ENCODE data around the gene KCNIP1. TPM values are rescaled to one million over a fixed set of nuclear protein-coding genes. Genes with fewer than 3 reads are reported as not detected.

The KCNIP1 gene
- total RNA-seq, 2 experiments from 2014 or later: not detected

GRCh38 chr5:170522211-170523141, 18.7 kb downstream of the KCNIP1 start:
- Mint-ChIP-seq H3K9me3 (no peaks in the 10 kb centered on the region), H3K4me1 (no peaks in the 10 kb centered on the region), H3K4me3 (no peak overlapping the region), H3K27ac (no peak overlapping the region), H3K27me3 (peaks cover 2% of the 10 kb centered on the region), H3K36me3 (ENCODE audit: low read depth) (no peaks in the 10 kb centered on the region)
- DNase-seq: no peak
- ChIA-PET POLR2A (no interaction called here), CTCF (no interaction called here)

DNA sequence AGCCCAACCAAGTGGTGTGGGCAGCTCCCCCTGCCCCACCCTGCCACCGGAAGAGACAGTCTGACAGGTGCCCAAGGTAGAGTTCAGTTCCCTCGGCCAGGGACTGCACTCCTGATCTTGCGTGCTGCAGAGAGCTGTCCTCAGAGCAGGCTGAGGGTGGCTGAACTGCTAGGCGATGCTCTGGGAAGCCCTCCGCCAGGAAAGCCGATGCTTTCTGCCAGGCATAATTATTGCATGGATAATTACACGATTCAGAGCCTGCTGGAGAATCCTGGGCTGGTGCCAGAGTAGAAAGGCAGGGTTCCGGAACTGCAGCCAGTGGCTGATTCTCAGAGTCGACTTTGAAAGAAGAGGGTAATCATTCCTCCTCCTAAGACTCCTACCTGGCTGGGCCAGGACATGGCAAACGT, 19.3 kb downstream of the KCNIP1 start:
- no peaks in the 10 kb centered on the region for H3K9me3 Mint-ChIP-seq
- CTCF ChIA-PET: no interaction called here
- H3K4me1 Mint-ChIP-seq: no peaks in the 10 kb centered on the region
- H3K36me3 Mint-ChIP-seq (ENCODE audit: low read depth): no peaks in the 10 kb centered on the region
- H3K27me3 Mint-ChIP-seq: peaks cover 2% of the 10 kb centered on the region
- no peak for DNase-seq
- no peak overlapping the region for H3K4me3 Mint-ChIP-seq
- POLR2A ChIA-PET: no interaction called here
- no peak overlapping the region for H3K27ac Mint-ChIP-seq

GRCh38 chr5:170523830-170524229, 20.0 kb downstream of the KCNIP1 start:
- Mint-ChIP-seq H3K27ac (no peak overlapping the region), H3K27me3 (peaks cover 2% of the 10 kb centered on the region), H3K4me1 (no peaks in the 10 kb centered on the region), H3K9me3 (no peaks in the 10 kb centered on the region), H3K4me3 (no peak overlapping the region), H3K36me3 (ENCODE audit: low read depth) (no peaks in the 10 kb centered on the region)
- POLR2A ChIA-PET: no interaction called here
- CTCF ChIA-PET: no interaction called here
- no peak for DNase-seq

DNA sequence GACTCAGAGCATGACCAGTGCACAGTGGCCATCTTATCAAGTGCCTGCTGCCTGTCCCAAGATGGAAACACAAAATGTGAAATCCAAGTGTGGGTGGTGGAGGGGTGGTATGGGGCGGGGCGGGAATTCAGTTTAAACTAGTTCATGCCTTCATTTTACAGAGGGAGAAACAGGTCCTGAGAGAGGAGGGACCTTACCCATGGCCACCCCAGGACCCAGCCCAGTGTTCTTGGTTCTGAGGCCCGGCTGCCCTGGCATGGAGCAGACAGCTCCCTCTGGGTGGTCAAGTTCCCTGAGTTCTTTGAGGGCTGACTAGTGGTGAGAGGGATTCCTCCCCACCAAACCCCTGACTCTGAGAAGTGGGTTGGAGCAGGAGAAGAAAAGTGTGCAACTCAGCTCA, 20.8 kb downstream of the KCNIP1 start:
- Mint-ChIP-seq H3K4me3 (no peak overlapping the region), H3K27ac (no peak overlapping the region), H3K9me3 (no peaks in the 10 kb centered on the region), H3K4me1 (no peaks in the 10 kb centered on the region), H3K27me3 (peaks cover 2% of the 10 kb centered on the region), H3K36me3 (ENCODE audit: low read depth) (no peaks in the 10 kb centered on the region)
- POLR2A ChIA-PET: no interaction called here
- DNase-seq: no peak
- CTCF ChIA-PET: no interaction called here

DNA sequence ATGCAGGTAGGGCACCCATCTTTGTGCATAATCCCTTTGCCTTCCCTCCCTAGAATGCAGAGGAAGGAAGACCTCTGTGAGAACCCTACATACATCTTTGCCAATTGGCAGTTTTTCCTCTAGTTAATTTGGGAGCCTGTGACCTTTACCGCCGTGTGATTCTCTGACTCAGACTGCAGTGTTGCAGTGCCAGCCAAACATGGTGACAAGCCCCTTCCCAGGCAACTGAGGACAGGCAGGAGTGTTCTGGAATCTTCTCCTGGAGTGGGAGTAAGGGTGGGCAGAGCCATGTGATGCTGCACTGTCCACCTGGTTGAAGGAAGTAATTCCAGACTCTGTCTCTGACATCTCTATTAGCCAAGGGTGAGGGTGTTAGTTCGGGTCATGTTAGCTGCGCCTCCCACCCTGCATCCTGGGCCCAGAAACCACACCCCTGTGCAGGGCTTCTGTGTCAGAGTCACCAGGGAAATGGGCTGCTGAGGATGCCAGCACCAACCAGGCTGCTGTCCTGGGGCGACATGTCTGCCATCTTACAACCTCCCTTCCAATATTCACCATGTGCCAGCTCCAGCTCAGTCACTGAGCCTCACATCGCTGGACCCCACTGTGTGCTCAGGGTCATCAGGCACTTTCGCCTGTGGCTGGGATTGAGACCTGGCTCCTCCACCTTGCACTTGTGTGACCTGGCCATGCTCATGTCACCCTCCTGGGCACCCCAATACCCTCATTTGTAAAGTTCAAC, 21.8 kb downstream of the KCNIP1 start:
- H3K27ac Mint-ChIP-seq: no peak overlapping the region
- H3K4me3 Mint-ChIP-seq: no peak overlapping the region
- H3K36me3 Mint-ChIP-seq (ENCODE audit: low read depth): no peaks in the 10 kb centered on the region
- no peaks in the 10 kb centered on the region for H3K9me3 Mint-ChIP-seq
- DNase-seq: no peak
- H3K27me3 Mint-ChIP-seq: peaks cover 2% of the 10 kb centered on the region
- POLR2A ChIA-PET: no interaction called here
- CTCF ChIA-PET: no interaction called here
- H3K4me1 Mint-ChIP-seq: no peaks in the 10 kb centered on the region

GRCh38 chr5:170527991-170528390, 24.2 kb downstream of the KCNIP1 start:
- ChIA-PET CTCF (interaction anchor here (0.6 kb wide), 1 partner anchor 46 kb away, joined by 3 read pairs; no protein-coding TSS in a partner anchor), POLR2A (no interaction called here)
- Mint-ChIP-seq H3K4me3 (no peak overlapping the region), H3K4me1 (no peaks in the 10 kb centered on the region), H3K9me3 (no peaks in the 10 kb centered on the region), H3K36me3 (ENCODE audit: low read depth) (no peaks in the 10 kb centered on the region), H3K27ac (no peak overlapping the region), H3K27me3 (peaks cover 7% of the 10 kb centered on the region)
- DNase-seq: no peak

DNA sequence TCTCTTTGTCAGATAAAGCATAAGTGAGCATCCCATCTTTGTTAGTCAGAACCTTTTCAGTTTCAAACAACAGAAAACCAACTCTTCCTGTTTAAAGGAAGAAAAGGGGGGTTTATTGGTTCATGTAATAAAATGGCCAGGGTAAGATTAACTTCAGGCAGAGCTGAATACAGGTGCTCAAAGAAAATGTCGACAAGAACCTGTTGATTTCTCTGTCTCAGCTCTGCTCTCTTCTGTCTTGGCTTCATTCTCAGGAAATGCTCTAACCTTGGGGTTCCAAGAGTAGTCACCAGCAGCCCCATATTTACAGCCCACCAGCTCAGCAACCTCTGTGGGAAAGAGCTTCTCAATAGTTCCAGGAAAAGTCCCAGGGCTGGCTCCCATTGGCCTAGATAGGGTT, 25.2 kb downstream of the KCNIP1 start:
- no peak overlapping the region for H3K27ac Mint-ChIP-seq
- no peaks in the 10 kb centered on the region for H3K9me3 Mint-ChIP-seq
- peaks cover 4% of the 10 kb centered on the region for H3K27me3 Mint-ChIP-seq
- DNase-seq: no peak
- no peaks in the 10 kb centered on the region for H3K36me3 Mint-ChIP-seq (ENCODE audit: low read depth)
- no peak overlapping the region for H3K4me3 Mint-ChIP-seq
- no peaks in the 10 kb centered on the region for H3K4me1 Mint-ChIP-seq
- POLR2A ChIA-PET: no interaction called here
- CTCF ChIA-PET: no interaction called here

- H3K27me3 Mint-ChIP-seq: peaks cover 10% of the 10 kb centered on the region
- CTCF ChIA-PET: interaction anchor here (1.4 kb wide), 1 partner anchor 59 kb away, joined by 3 read pairs; no protein-coding TSS in a partner anchor
- H3K27ac Mint-ChIP-seq: no peak overlapping the region
- no peaks in the 10 kb centered on the region for H3K9me3 Mint-ChIP-seq
- H3K4me3 Mint-ChIP-seq: no peak overlapping the region
- H3K4me1 Mint-ChIP-seq: no peaks in the 10 kb centered on the region
- no peaks in the 10 kb centered on the region for H3K36me3 Mint-ChIP-seq (ENCODE audit: low read depth)
- DNase-seq: no peak
- POLR2A ChIA-PET: no interaction called here
Observed at GRCh38 chr5:170532935-170533334, 29.1 kb downstream of the KCNIP1 start.

DNA sequence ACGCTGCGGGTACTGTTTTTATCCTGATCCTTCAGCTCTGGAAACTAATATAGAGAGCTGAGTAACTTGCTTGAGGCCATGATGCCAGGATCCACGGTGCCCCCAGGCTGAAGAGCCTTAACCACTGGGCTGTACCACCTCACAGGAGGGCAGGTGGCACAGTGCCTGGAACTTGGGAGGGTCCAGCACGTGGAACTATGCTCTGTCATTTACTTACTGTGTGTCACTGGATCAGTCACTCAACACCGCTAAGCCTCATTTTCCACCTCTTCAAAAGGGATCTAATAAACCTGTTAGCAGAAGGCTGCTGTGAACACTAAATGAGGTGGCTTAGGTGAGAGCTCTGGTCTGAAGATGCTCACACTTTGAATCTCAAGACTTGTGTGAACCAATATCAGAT, 29.6 kb downstream of the KCNIP1 start:
- H3K36me3 Mint-ChIP-seq (ENCODE audit: low read depth): no peaks in the 10 kb centered on the region
- no peaks in the 10 kb centered on the region for H3K4me1 Mint-ChIP-seq
- POLR2A ChIA-PET: no interaction called here
- CTCF ChIA-PET: interaction anchor here (1.4 kb wide), 1 partner anchor 59 kb away, joined by 3 read pairs; no protein-coding TSS in a partner anchor
- H3K4me3 Mint-ChIP-seq: no peak overlapping the region
- no peak overlapping the region for H3K27ac Mint-ChIP-seq
- no peak for DNase-seq
- H3K9me3 Mint-ChIP-seq: no peaks in the 10 kb centered on the region
- peaks cover 11% of the 10 kb centered on the region for H3K27me3 Mint-ChIP-seq

GRCh38 chr5:170534177-170534576, 30.4 kb downstream of the KCNIP1 start:
- Mint-ChIP-seq H3K27ac (no peak overlapping the region), H3K36me3 (ENCODE audit: low read depth) (no peaks in the 10 kb centered on the region), H3K4me3 (no peak overlapping the region), H3K4me1 (no peaks in the 10 kb centered on the region), H3K9me3 (no peaks in the 10 kb centered on the region), H3K27me3 (peaks cover 12% of the 10 kb centered on the region)
- DNase-seq: no peak
- CTCF ChIA-PET: interaction anchor here (0.6 kb wide), 1 partner anchor 93 kb away, joined by 3 read pairs; no protein-coding TSS in a partner anchor
- POLR2A ChIA-PET: no interaction called here

DNA sequence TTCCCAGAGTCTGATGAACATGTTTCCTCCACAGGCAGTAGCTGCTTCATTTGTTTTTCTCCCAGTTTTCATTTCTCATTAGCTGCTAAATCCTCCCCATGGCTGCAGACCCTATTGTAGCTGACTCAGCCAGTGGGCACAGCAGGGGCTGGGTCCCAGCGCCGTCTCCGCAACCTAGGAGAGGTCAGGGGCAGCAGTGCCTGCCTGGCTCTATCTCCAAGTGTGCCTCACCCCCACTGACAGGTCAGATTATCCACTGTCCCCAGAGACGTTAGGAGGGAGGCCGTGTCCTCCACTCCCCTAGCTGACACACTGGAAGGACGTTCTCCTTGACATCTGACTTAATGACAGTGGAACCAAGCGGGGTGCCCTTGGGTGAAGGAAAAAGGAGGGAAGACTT, 31.1 kb downstream of the KCNIP1 start:
- H3K9me3 Mint-ChIP-seq: no peaks in the 10 kb centered on the region
- ChIA-PET CTCF (no interaction called here), POLR2A (no interaction called here)
- peaks cover 12% of the 10 kb centered on the region for H3K27me3 Mint-ChIP-seq
- H3K4me1 Mint-ChIP-seq: no peaks in the 10 kb centered on the region
- no peaks in the 10 kb centered on the region for H3K36me3 Mint-ChIP-seq (ENCODE audit: low read depth)
- DNase-seq: no peak
- H3K4me3 Mint-ChIP-seq: no peak overlapping the region
- H3K27ac Mint-ChIP-seq: no peak overlapping the region

- CTCF ChIA-PET: interaction anchor here (1.3 kb wide), 1 partner anchor 38 kb away, joined by 3 read pairs; no protein-coding TSS in a partner anchor
- peaks cover 12% of the 10 kb centered on the region for H3K27me3 Mint-ChIP-seq
Observed at GRCh38 chr5:170536525-170536924, 32.7 kb downstream of the KCNIP1 start.

GRCh38 chr5:170537451-170538095, 33.8 kb downstream of the KCNIP1 start:
- Mint-ChIP-seq H3K36me3 (ENCODE audit: low read depth) (no peaks in the 10 kb centered on the region), H3K9me3 (no peaks in the 10 kb centered on the region), H3K4me1 (no peaks in the 10 kb centered on the region), H3K4me3 (no peak overlapping the region), H3K27ac (no peak overlapping the region), H3K27me3 (peaks cover 14% of the 10 kb centered on the region)
- POLR2A ChIA-PET: no interaction called here
- CTCF ChIA-PET: interaction anchor here (0.7 kb wide), 1 partner anchor 16 kb away, joined by 3 read pairs; no protein-coding TSS in a partner anchor
- DNase-seq: no peak

More at GRCh38 chr5:170536525-170536924, 32.7 kb downstream of the KCNIP1 start:
- DNase-seq: no peak
- Mint-ChIP-seq H3K4me1 (no peaks in the 10 kb centered on the region), H3K27ac (no peak overlapping the region), H3K36me3 (ENCODE audit: low read depth) (no peaks in the 10 kb centered on the region), H3K4me3 (no peak overlapping the region), H3K9me3 (no peaks in the 10 kb centered on the region)
- POLR2A ChIA-PET: no interaction called here

All from activated CD4-positive, alpha-beta T cell treated with anti-CD3 and anti-CD28 coated beads, Interleukin-2, amount 10 ng/mL, durations not matched to agents 7 days and 5 days (primary cell).